SKM-1 treated with dmso at 0.1 percent for 144 hours (cell line): Measurements from ENCODE around the gene FARSA.
A peak's percentile ranks its signal among the peaks of the same experiment; 100 is the strongest.
"Not testable (repeated sequence)": the region's sequence is repeated elsewhere in the genome, so short reads cannot be mapped to it uniquely, and the experiment has no call there.

Experiments
- DNase-seq: peaks from one replicate; lab custom pipeline; 2025; ENCODE audit not compliant: unreplicated experiment; lab: John Stamatoyannopoulos, UW

Gene FARSA

GRCh38 chr19:12954612-12954962, 21.1 kb upstream of the FARSA start:
- no peak for DNase-seq

- no peak for DNase-seq
Measured at GRCh38 chr19:12953799-12954611, 20.5 kb upstream of the FARSA start.

- no peak for DNase-seq
Measured at GRCh38 chr19:12953138-12953798, 19.8 kb upstream of the FARSA start.

GRCh38 chr19:12952488-12953137, 19.1 kb upstream of the FARSA start:
- DNase-seq: no peak

- not testable (repeated sequence) for DNase-seq
Measured at GRCh38 chr19:12952050-12952449, 18.5 kb upstream of the FARSA start.

- no peak for DNase-seq
Measured at GRCh38 chr19:12949363-12950283, 16.1 kb upstream of the FARSA start.

- no peak for DNase-seq
Measured at GRCh38 chr19:12948612-12949362, 15.3 kb upstream of the FARSA start.

- DNase-seq: no peak
Measured at GRCh38 chr19:12947702-12948611, 14.4 kb upstream of the FARSA start.

- no peak for DNase-seq
Measured at GRCh38 chr19:12946731-12947496, 13.4 kb upstream of the FARSA start.

GRCh38 chr19:12946092-12946721, 12.7 kb upstream of the FARSA start:
- DNase-seq: no peak

- peak; percentile 90 for DNase-seq
Measured at GRCh38 chr19:12945479-12946091, 12.1 kb upstream of the FARSA start, which contains the start of gene RAD23A. Gene RAD23A, plus strand, starts transcription at chr19:12945862. Its CDS starts 87 bp downstream, at chr19:12945949.

GRCh38 chr19:12944104-12944674, 10.7 kb upstream of the FARSA start:
- no peak for DNase-seq

GRCh38 chr19:12943437-12944044, 10.0 kb upstream of the FARSA start:
- no peak for DNase-seq

GRCh38 chr19:12940897-12941296, 7.4 kb upstream of the FARSA start:
- DNase-seq: no peak

GRCh38 chr19:12939975-12940423, 6.5 kb upstream of the FARSA start:
- DNase-seq: no peak

GRCh38 chr19:12938779-12939601, 5.5 kb upstream of the FARSA start:
- DNase-seq: peak; percentile 23
